SK-N-SH (cell line): ENCODE measurements around the gene KLHL41. TPM values are rescaled to one million over a fixed set of nuclear protein-coding genes. Genes with fewer than 3 reads are reported as not detected.
"Not testable (repeated sequence)": the region's sequence is repeated elsewhere in the genome, so short reads cannot be mapped to it uniquely, and the experiment has no call there.

Experiments
- CTCF ChIA-PET: fragments of 300-600, 350-600 bp; formaldehyde crosslinking; extraction: SDS; loops from one replicate; lab custom pipeline; 2021; lab: Yijun Ruan, JAX
- POLR2A ChIA-PET: fragments of 350-600 bp; sonication (Branson Sonifier 250); formaldehyde crosslinking; extraction: SDS; loops from one replicate; lab custom pipeline; 2020; ENCODE audit warnings: antibody characterized with exemption, inconsistent platforms; lab: Yijun Ruan, JAX
- DNase-seq: peaks from one replicate; pipeline ENCODE4 v3.0.0; 2012
- H2AFZ ChIP-seq: fragments of 200-600 bp; sonication (generic); 2 replicates; pipeline ENCODE4 v1.8.1; 2016; ENCODE audit warnings: antibody characterized with exemption, mild to moderate bottlenecking, low read depth
- H3F3A ChIP-seq: fragments of 200-600 bp; sonication (generic); replicated peaks from 2 replicates; pipeline ENCODE3; 2016; ENCODE audit warnings: antibody characterized with exemption, mild to moderate bottlenecking; ENCODE audit not compliant: insufficient read depth
- H3K27ac ChIP-seq, 2 experiments: fragments of 200-500 bp in 1 of 2; fragments of 200-600 bp in 1 of 2; sonication (Bioruptor generic) in 1 of 2; sonication (generic), shearing (Covaris generic) in 1 of 2; 2 replicates each; pipeline versions ENCODE4 v1.5.1 to v1.6.1; 2014 to 2016; ENCODE audit warnings: low read depth in 2 of 2, inconsistent platforms in 1 of 2, low read length in 1 of 2, mild to moderate bottlenecking in 1 of 2, mixed read lengths in 1 of 2
- H3K27me3 ChIP-seq: fragments of 200-600 bp; sonication (generic), shearing (Covaris generic); 2 replicates; pipeline ENCODE4 v1.6.1; 2016; ENCODE audit warnings: mixed run types; ENCODE audit not compliant: insufficient read depth
- H3K36me3 ChIP-seq, 2 experiments: fragments of 200-500 bp in 1 of 2; fragments of 200-600 bp in 1 of 2; sonication (Bioruptor generic) in 1 of 2; sonication (generic) in 1 of 2; replicated peaks in 1 of 2; 2 replicates each; pipeline versions ENCODE3 to v1.5.1; 2014 to 2016; ENCODE audit warnings: low read length in 1 of 2, mild to moderate bottlenecking in 1 of 2; ENCODE audit not compliant: insufficient read depth in 2 of 2, control insufficient read depth in 1 of 2
- H3K4me1 ChIP-seq, 2 experiments: fragments of 200-500 bp in 1 of 2; fragments of 200-600 bp in 1 of 2; sonication (Bioruptor generic) in 1 of 2; sonication (generic), shearing (Covaris generic) in 1 of 2; 2 replicates each; pipeline versions ENCODE4 v1.5.1 to v1.6.1; 2014 to 2016; ENCODE audit warnings: low read depth in 1 of 2, low read length in 1 of 2, mixed run types in 1 of 2; ENCODE audit not compliant: insufficient read depth in 2 of 2, control insufficient read depth in 1 of 2
- H3K4me2 ChIP-seq: fragments of 200-600 bp; sonication (generic), shearing (Covaris generic); 2 replicates; pipeline ENCODE4 v1.6.1; 2017; ENCODE audit warnings: mixed run types
- H3K4me3 ChIP-seq, 2 experiments: fragments of 200-500 bp in 1 of 2; fragments of 200-600 bp in 1 of 2; sonication (Bioruptor generic) in 1 of 2; sonication (generic), shearing (Covaris generic) in 1 of 2; 2 replicates each; pipeline versions ENCODE4 v1.5.1 to v1.8.1; 2014 to 2016; ENCODE audit warnings: low read depth in 2 of 2, inconsistent platforms in 1 of 2, low read length in 1 of 2, mild to moderate bottlenecking in 1 of 2, mixed read lengths in 1 of 2, moderate library complexity in 1 of 2
- H3K79me2 ChIP-seq: fragments of 200-600 bp; sonication (generic); 2 replicates; pipeline ENCODE4 v1.8.1; 2017; ENCODE audit warnings: mild to moderate bottlenecking; ENCODE audit not compliant: insufficient read depth
- H3K9ac ChIP-seq: fragments of 200-600 bp; sonication (generic); 2 replicates; pipeline ENCODE4 v1.6.1; 2017; ENCODE audit warnings: mixed run types
- H3K9me2 ChIP-seq: fragments of 200-600 bp; sonication (generic); 2 replicates; pipeline ENCODE4 v1.6.1; 2017; ENCODE audit warnings: mixed run types
- H3K9me3 ChIP-seq: fragments of 200-600 bp; sonication (generic); 2 replicates; pipeline ENCODE4 v1.6.1; 2017; ENCODE audit warnings: mixed run types, mild to moderate bottlenecking, moderate library complexity
- H4K20me1 ChIP-seq: fragments of 200-600 bp; sonication (generic); 2 replicates; pipeline ENCODE4 v1.6.1; 2017; ENCODE audit warnings: mild to moderate bottlenecking, mixed run types; ENCODE audit not compliant: insufficient read depth
- CHD2 ChIP-seq: fragments of 150-350 bp; IDR thresholded peaks from 2 replicates; pipeline ENCODE4 v1.6.1; 2018; ENCODE audit warnings: low read length; ENCODE audit not compliant: partially characterized antibody
- FOXJ3 ChIP-seq: sonication (generic); formaldehyde crosslinking; IDR thresholded peaks from 2 replicates; pipeline ENCODE4 v1.5.1; 2020; ENCODE audit warnings: mild to moderate bottlenecking, missing genetic modification reagents
- FOXM1 ChIP-seq: IDR thresholded peaks from 2 replicates; pipeline ENCODE4 v1.4.0; 2012; ENCODE audit warnings: low read depth, mild to moderate bottlenecking
- GABPA ChIP-seq: IDR thresholded peaks from 2 replicates; pipeline ENCODE4 v1.4.0; 2012; ENCODE audit warnings: low read depth, mild to moderate bottlenecking
- GATA2 ChIP-seq: sonication (generic); formaldehyde crosslinking; IDR thresholded peaks from 2 replicates; pipeline ENCODE4 v1.5.0; 2020; ENCODE audit warnings: mild to moderate bottlenecking, missing genetic modification reagents
- MAX ChIP-seq: IDR thresholded peaks from 2 replicates; pipeline ENCODE4 v1.4.0; 2012; ENCODE audit warnings: low read depth
- MEF2A ChIP-seq: IDR thresholded peaks from 2 replicates; pipeline ENCODE4 v1.4.0; 2012; ENCODE audit warnings: low read depth, borderline replicate concordance
- NRF1 ChIP-seq: IDR thresholded peaks from 2 replicates; pipeline ENCODE4 v1.6.1; 2012; ENCODE audit warnings: low read depth, mild to moderate bottlenecking, low read length
- PBX3 ChIP-seq: IDR thresholded peaks from 2 replicates; pipeline ENCODE4; 2012
- RCOR1 ChIP-seq: fragments of 150-350 bp; IDR thresholded peaks from 2 replicates; pipeline ENCODE4 v1.6.1; 2017; ENCODE audit warnings: antibody characterized with exemption, low read length
- REST ChIP-seq: IDR thresholded peaks from 2 replicates; pipeline ENCODE4 v1.6.1; 2012; ENCODE audit warnings: mild to moderate bottlenecking, low read depth, low read length, moderate library complexity
- SIN3A ChIP-seq: IDR thresholded peaks from 2 replicates; pipeline ENCODE4 v1.6.1; 2012; ENCODE audit warnings: low read depth, mild to moderate bottlenecking, low read length, moderate library complexity, borderline replicate concordance
- SMC3 ChIP-seq: IDR thresholded peaks from 2 replicates; pipeline ENCODE4 v1.6.1; 2012; ENCODE audit warnings: low read depth, low read length, improper control_type of control experiment
- TEAD4 ChIP-seq: IDR thresholded peaks from 2 replicates; pipeline ENCODE4 v1.4.0; 2012; ENCODE audit warnings: mild to moderate bottlenecking, borderline replicate concordance; ENCODE audit not compliant: insufficient read depth
- YY1 ChIP-seq: IDR thresholded peaks from 2 replicates; pipeline ENCODE4 v1.4.0; 2012; ENCODE audit warnings: low read depth, mild to moderate bottlenecking
- WGBS: methylation state at CpG from one replicate; pipeline ENCODE4 v1.1.6; 2017; ENCODE audit warnings: low lambda C conversion rate; 5-methylcytosine and 5-hydroxymethylcytosine counted together
- polyA plus RNA-seq, 3 experiments: library from polyadenylated mRNA; depleted of rRNA; stranded (reverse); fragments of >200 nt; gene quantifications; 2 replicates each; pipeline ENCODE4 v1.2.3, GENCODE V29; 2012

KLHL41 gene
- polyA plus RNA-seq, 1 of the 3 experiments (the other 2 are of a cell fraction), result 0.26 TPM

GRCh38 chr2:169569948-169570347 lies 60.4 kb downstream of the KLHL41 start:
- Histone ChIP-seq H3K36me3 (peaks cover 6 to 13% of the 10 kb centered on the region in 2 experiments), H3K27ac (no peak overlapping the region), H3K4me1 (peaks cover 0 to 2% of the 10 kb centered on the region in 2 experiments; a peak in 1 of 4 replicates), H4K20me1 (no peaks in the 10 kb centered on the region), H3K4me2 (no peak overlapping the region), H3K9me3 (no peaks in the 10 kb centered on the region), H3K4me3 (no peak overlapping the region), H3K27me3 (no peaks in the 10 kb centered on the region), H3K9me2 (no peaks in the 10 kb centered on the region), H2AFZ (no peak overlapping the region), H3K9ac (no peak overlapping the region), H3F3A (peaks cover 9% of the 10 kb centered on the region), H3K79me2 (peaks cover 51% of the 10 kb centered on the region)
- no peak for DNase-seq
- no peak for TF ChIP-seq YY1
- no peak for TF ChIP-seq FOXM1
- TF ChIP-seq RCOR1, result no peak
- TF ChIP-seq NRF1, result no peak
- no peak for TF ChIP-seq GATA2
- TF ChIP-seq PBX3, result no peak
- TF ChIP-seq MAX, result no peak
- no peak for TF ChIP-seq CHD2
- no peak for TF ChIP-seq TEAD4
- no peak for TF ChIP-seq MEF2A
- TF ChIP-seq GABPA, result no peak
- no peak for TF ChIP-seq FOXJ3 (CRISPR knock-in tag)
- no peak for TF ChIP-seq REST
- no peak for TF ChIP-seq SIN3A
- no peak for TF ChIP-seq SMC3
- ChIA-PET POLR2A (no interaction called here), CTCF (no interaction called here)
- WGBS, result 91% methylated on average over 2 of the region's 2 CpGs

- H3K4me3 ChIP-seq, POLR2A ChIA-PET, H3K9me3 ChIP-seq, H3F3A ChIP-seq, H3K9me2 ChIP-seq, DNase-seq, H2AFZ ChIP-seq, H3K4me1 ChIP-seq, H3K27ac ChIP-seq, H3K27me3 ChIP-seq, H3K4me2 ChIP-seq, H4K20me1 ChIP-seq, CTCF ChIA-PET, H3K9ac ChIP-seq: not testable (repeated sequence)
- Histone ChIP-seq H3K79me2 (peaks cover 46% of the 10 kb centered on the region), H3K36me3 (peaks cover 6 to 13% of the 10 kb centered on the region in 2 experiments)
- 86% methylated on average over 4 of the region's 4 CpGs for WGBS
These were observed 61.2 kb downstream of the KLHL41 start for GRCh38 chr2:169570752-169571151.
